Measurements from ENCODE around the gene COL23A1. TPM values are rescaled to one million over a fixed set of nuclear protein-coding genes. Genes with fewer than 3 reads are reported as not detected.
A peak's percentile ranks its signal among the peaks of the same experiment; 100 is the strongest.

Gene COL23A1
- total and polyA plus RNA-seq, 2 of the 8 experiments (the other 6 are each of a cell fraction or from before 2014, with no cell fraction given): 3.1 to 4.7 TPM

GRCh38 chr5:178327931-178328711 lies 262.1 kb downstream of the COL23A1 start:
- H3K23me2 ChIP-seq (ENCODE audit: low read depth, low read length): no peaks in the 10 kb centered on the region
- H2AFZ ChIP-seq (ENCODE audit: low read length): no peak overlapping the region
- H3K56ac ChIP-seq (replicated peaks; ENCODE audit: insufficient read length, low read depth, low read length): no peak overlapping the region
- no peak overlapping the region for H2BK15ac ChIP-seq (ENCODE audit: low read length)
- H4K8ac ChIP-seq (ENCODE audit: extremely low read depth, insufficient read depth, low read length): no peak overlapping the region
- no peak overlapping the region for H2BK20ac ChIP-seq (ENCODE audit: low read length)
- ChIA-PET CTCF (ENCODE audit: partially characterized antibody) (interaction anchor here (0.8 to 1.6 kb wide), 3 partner anchors 8 to 14 kb away, joined by 3 to 4 read pairs (median 4); no protein-coding TSS in a partner anchor), POLR2A (ENCODE audit: partially characterized antibody) (no interaction called here)
- H3K4me2 ChIP-seq (ENCODE audit: insufficient read depth in 1 of 2, low read depth in 2 of 2, low read length in 2 of 2): no peak overlapping the region
- no peak overlapping the region for H4K5ac ChIP-seq (ENCODE audit: insufficient read length, low read depth, low read length)
- no peaks in the 10 kb centered on the region for H3K27me3 ChIP-seq (replicated peaks in 1 of 4; ENCODE audit: control insufficient read depth in 3 of 4, extremely low read depth in 1 of 4, insufficient read depth in 3 of 4, low read length in 3 of 4)
- no peaks in the 10 kb centered on the region for H3K36me3 ChIP-seq (ENCODE audit: control insufficient read depth in 2 of 4, insufficient read depth in 4 of 4, low read length in 3 of 4)
- 83% methylated on average over 17 of the region's 18 CpGs; no CpG with 5 or more reads in 1 of the 2 experiments for WGBS, 2 experiments (ENCODE audit: extremely low coverage in 1 of 2, insufficient coverage in 1 of 2, insufficient read length in 1 of 2, insufficient replicate concordance in 2 of 2, low coverage in 1 of 2, low lambda C conversion rate in 2 of 2, missing lambda C conversion rate in 1 of 2)
- H3K79me1 ChIP-seq (ENCODE audit: low read depth, low read length): no peaks in the 10 kb centered on the region
- no peak overlapping the region for H3K9ac ChIP-seq (replicated peaks in 1 of 4; ENCODE audit: extremely low read depth in 1 of 4, low read depth in 3 of 4, low read length in 3 of 4)
- DNase-seq (ENCODE audit: low read depth in 1 of 2, low spot score in 2 of 2) (no peak), FAIRE-seq (no peak)
- H4K91ac ChIP-seq (replicated peaks; ENCODE audit: insufficient read length, low read length): no peak overlapping the region
- H3K79me2 ChIP-seq (ENCODE audit: control insufficient read depth in 1 of 2, insufficient read depth in 2 of 2, low read length in 2 of 2): no peaks in the 10 kb centered on the region
- no peak overlapping the region for H3K4me3 ChIP-seq (ENCODE audit: extremely low read depth in 1 of 4, insufficient read depth in 2 of 4, low read depth in 3 of 4, low read length in 4 of 4)
- H4K20me1 ChIP-seq (replicated peaks in 1 of 2; ENCODE audit: control insufficient read depth in 1 of 2, insufficient read depth in 2 of 2, low read length in 2 of 2): peaks cover 0 to 4% of the 10 kb centered on the region in 2 experiments
- no peak overlapping the region; the same call in none of the 2 replicates for H3K18ac ChIP-seq (ENCODE audit: extremely low read depth, low read length)
- peaks cover 0 to 15% (median 7%) of the 10 kb centered on the region in 4 experiments; a peak in 4 of 7 replicates for H3K4me1 ChIP-seq (replicated peaks in 1 of 4; ENCODE audit: control insufficient read depth in 3 of 4, insufficient read depth in 4 of 4, low read length in 3 of 4)
- 0 out of 2 replicates have a peak overlapping the region, but pooled peaks have one; percentile 39 for H2AK5ac ChIP-seq (ENCODE audit: low read depth, low read length)
- no peak overlapping the region for H3K4ac ChIP-seq (replicated peaks; ENCODE audit: insufficient read length, low read depth, low read length)
- no peak overlapping the region for H3K14ac ChIP-seq (ENCODE audit: insufficient read length)
- no peaks in the 10 kb centered on the region for H3K9me3 ChIP-seq (ENCODE audit: insufficient read depth in 2 of 2, low read depth in 1 of 2, low read length in 1 of 2)
- H2BK12ac ChIP-seq (ENCODE audit: low read depth, low read length): peak overlapping the region; percentile 50; the same call in 1 of the 2 replicates
- H2BK120ac ChIP-seq (replicated peaks; ENCODE audit: low read depth, low read length): no peak overlapping the region
- H3K23ac ChIP-seq (ENCODE audit: insufficient read length): no peak overlapping the region
- H2BK5ac ChIP-seq (ENCODE audit: low read depth, low read length): peak overlapping the region; percentile 24; the same call in 1 of the 2 replicates
- no peak overlapping the region for H3K27ac ChIP-seq (ENCODE audit: low read depth, low read length)
- TF ChIP-seq SP1 (IDR thresholded peaks at IDR 0.05; ENCODE audit: low read depth, low read length) (no peak), HDAC2 (IDR thresholded peaks at IDR 0.05; ENCODE audit: borderline replicate concordance in 1 of 2, low read depth in 2 of 2, low read length in 2 of 2) (peak in 1 of 2 experiments; percentile 57; a peak in 1 of 4 replicates), EZH2 (IDR thresholded peaks at IDR 0.05; ENCODE audit: low read depth, low read length, severe bottlenecking) (no peak), CEBPB (IDR thresholded peaks at IDR 0.05; ENCODE audit: low read depth, low read length) (no peak), ATF2 (IDR thresholded peaks at IDR 0.05; ENCODE audit: low read length) (no peak), TAF1 (IDR thresholded peaks at IDR 0.05; ENCODE audit: low read depth, low read length) (no peak), GABPA (IDR thresholded peaks at IDR 0.05; ENCODE audit: borderline replicate concordance, insufficient read depth, low read length) (no peak), RBBP5 (IDR thresholded peaks at IDR 0.05; ENCODE audit: borderline replicate concordance, low read depth, low read length) (no peak), TEAD4 (IDR thresholded peaks at IDR 0.05; ENCODE audit: low read depth, low read length) (no peak), PHF8 (conservative IDR thresholded peaks at IDR 0.05; ENCODE audit: low read depth, low read length) (no peak)

Data from H1 (cell line).